CD4-positive, alpha-beta T cell treated with Interleukin-6 for 4 hours (primary cell): ENCODE results near the gene FTL.

Experiments
- DNase-seq: peaks from one replicate; pipeline ENCODE4 v3.0.0-alpha.2; 2020; ENCODE audit warnings: mixed read lengths

FTL gene

GRCh38 chr19:48966541-48967345, 1.6 kb downstream of the FTL start:
- no peak for DNase-seq

- no peak for DNase-seq
These were observed 2.5 kb downstream of the FTL start for GRCh38 chr19:48967346-48968178.

GRCh38 chr19:48968179-48968661, 3.1 kb downstream of the FTL start:
- no peak for DNase-seq

- DNase-seq = no peak
These were observed 3.7 kb downstream of the FTL start for GRCh38 chr19:48968813-48969218.

- no peak for DNase-seq
These were observed 4.4 kb downstream of the FTL start for GRCh38 chr19:48969276-48970138.

GRCh38 chr19:48970139-48970766, 5.1 kb downstream of the FTL start:
- no peak for DNase-seq

GRCh38 chr19:48970923-48971395, 5.8 kb downstream of the FTL start:
- DNase-seq = peak; percentile 90

- peak; percentile 47 for DNase-seq
These were observed 11.1 kb downstream of the FTL start for GRCh38 chr19:48975947-48976847.

GRCh38 chr19:48977061-48977460, 12.0 kb downstream of the FTL start:
- no peak for DNase-seq

GRCh38 chr19:48982280-48982679, 17.2 kb downstream of the FTL start:
- no peak for DNase-seq

GRCh38 chr19:48985711-48986110, 20.6 kb downstream of the FTL start:
- no peak for DNase-seq

- no peak for DNase-seq
These were observed 21.1 kb downstream of the FTL start for GRCh38 chr19:48986211-48986610.

GRCh38 chr19:48987323-48987722, 22.2 kb downstream of the FTL start:
- DNase-seq = no peak

- no peak for DNase-seq
These were observed 23.2 kb downstream of the FTL start for GRCh38 chr19:48988286-48988685.

GRCh38 chr19:48988860-48989259, 23.8 kb downstream of the FTL start:
- DNase-seq = no peak

- no peak for DNase-seq
These were observed 24.7 kb downstream of the FTL start for GRCh38 chr19:48989701-48990291.

- DNase-seq = no peak
These were observed 25.3 kb downstream of the FTL start for GRCh38 chr19:48990400-48990799.

- DNase-seq = no peak
These were observed 26.0 kb downstream of the FTL start for GRCh38 chr19:48991011-48991609.

GRCh38 chr19:48991873-48992580, 26.9 kb downstream of the FTL start:
- DNase-seq = no peak
